ENCODE measurements around the gene RHNO1.

- TF ChIP-seq CTCF (IDR thresholded peaks at IDR 0.05) (no peak), POLR2A (IDR thresholded peaks at IDR 0.05) (no peak), POLR2AphosphoS5 (IDR thresholded peaks at IDR 0.05) (no peak), EP300 (IDR thresholded peaks at IDR 0.05) (no peak)
These were observed 23.6 kb downstream of the RHNO1 start for GRCh38 chr12:2900642-2901041.

Measured in suprapubic skin (tissue), 4 donors.